K562 (cell line): ENCODE measurements around the gene MTA2. TPM values are rescaled to one million over a fixed set of nuclear protein-coding genes. Genes with fewer than 3 reads are reported as not detected.

Experiments
- BRD9 ChIP-seq: fragments of 450-650 bp; IDR thresholded peaks from 2 replicates; pipeline ENCODE4 v1.6.1; 2018; ENCODE audit warnings: low read depth; ENCODE audit not compliant: partially characterized antibody
- E2F3 ChIP-seq: fragments of 250-450 bp; sonication (Bioruptor Pico); IDR thresholded peaks from 2 replicates; pipeline ENCODE4 v1.4.0; 2020; ENCODE audit warnings: mild to moderate bottlenecking
- ESRRA ChIP-seq: fragments of 450-650 bp; IDR thresholded peaks from 2 replicates; pipeline ENCODE4 v1.6.1; 2014; ENCODE audit warnings: low read depth, mild to moderate bottlenecking, moderate library complexity, borderline replicate concordance
- EWSR1 ChIP-seq: fragments of 450-650 bp; IDR thresholded peaks from 2 replicates; pipeline ENCODE4 v1.6.1; 2018; ENCODE audit warnings: borderline replicate concordance, mild to moderate bottlenecking, low read depth, moderate library complexity; ENCODE audit not compliant: partially characterized antibody
- FOS ChIP-seq: IDR thresholded peaks from 3 replicates; pipeline ENCODE4 v1.6.1; 2011; ENCODE audit not compliant: insufficient read length; ENCODE audit errors: extremely low read depth
- GABPB1 ChIP-seq: sonication (generic); formaldehyde crosslinking; IDR thresholded peaks from 2 replicates; pipeline ENCODE4 v1.8.0; 2022; ENCODE audit warnings: mild to moderate bottlenecking, missing genetic modification reagents
- HNRNPH1 ChIP-seq: fragments of 200-400 bp; formaldehyde crosslinking; optimal IDR thresholded peaks from 2 replicates; pipeline ENCODE3; 2017; ENCODE audit warnings: low read depth, mild to moderate bottlenecking, low read length, moderate library complexity
- HNRNPLL ChIP-seq: fragments of 200-400 bp; formaldehyde crosslinking; IDR thresholded peaks from 2 replicates; pipeline ENCODE4 v1.6.1; 2017; ENCODE audit warnings: low read length, low read depth, mild to moderate bottlenecking; ENCODE audit not compliant: poor library complexity, severe bottlenecking
- KLF1 ChIP-seq: fragments of 450-650 bp; IDR thresholded peaks from 2 replicates; pipeline ENCODE4 v1.6.1; 2016; ENCODE audit warnings: missing genetic modification characterization, missing compliant biosample characterization
- MAFF ChIP-seq: IDR thresholded peaks from 2 replicates; pipeline ENCODE4 v1.6.1; 2012; ENCODE audit warnings: low read length, improper control_type of control experiment
- MBD2 ChIP-seq: sonication (generic); IDR thresholded peaks from 2 replicates; pipeline ENCODE4 v1.6.1; 2016; ENCODE audit warnings: low read depth, borderline replicate concordance
- NCOR1 ChIP-seq: fragments of 450-650 bp; IDR thresholded peaks from 2 replicates; pipeline ENCODE4 v1.6.1; 2016; ENCODE audit warnings: mild to moderate bottlenecking, moderate library complexity
- NFYB ChIP-seq: IDR thresholded peaks from 2 replicates; pipeline ENCODE4 v1.6.1; 2011; ENCODE audit warnings: mild to moderate bottlenecking, moderate library complexity; ENCODE audit not compliant: insufficient read length; ENCODE audit errors: extremely low read depth
- NR2C2 ChIP-seq, 2 experiments: fragments of 200-800 bp in 1 of 2; sonication (Bioruptor generic) in 1 of 2; sonication (generic) in 1 of 2; formaldehyde crosslinking in 1 of 2; IDR thresholded peaks; 2 replicates each; pipeline versions ENCODE4 v1.6.1 to v1.8.0; 2016 to 2022; ENCODE audit warnings: mild to moderate bottlenecking in 1 of 2, missing compliant biosample characterization in 1 of 2, missing genetic modification characterization in 1 of 2, missing genetic modification reagents in 1 of 2
- RB1 ChIP-seq: fragments of 450-650 bp; IDR thresholded peaks from 2 replicates; pipeline ENCODE4 v1.6.1; 2017; ENCODE audit warnings: low read depth, mild to moderate bottlenecking
- U2AF1 ChIP-seq: fragments of 200-400 bp; formaldehyde crosslinking; optimal IDR thresholded peaks from 2 replicates; pipeline ENCODE3; 2017; ENCODE audit warnings: mild to moderate bottlenecking, low read depth, low read length, moderate library complexity
- YY1 ChIP-seq, 3 experiments: IDR thresholded peaks; 2 replicates each; pipeline ENCODE4 v1.6.1; 2011; ENCODE audit warnings: low read length in 2 of 3, mild to moderate bottlenecking in 2 of 3, moderate library complexity in 2 of 3, borderline replicate concordance in 1 of 3, control low read depth in 1 of 3, low read depth in 1 of 3; ENCODE audit not compliant: insufficient read depth in 3 of 3, insufficient replicate concordance in 2 of 3, control insufficient read depth in 1 of 3, insufficient read length in 1 of 3; ENCODE audit errors: extremely low read depth in 1 of 3
- ZBTB7A ChIP-seq: IDR thresholded peaks from 2 replicates; pipeline ENCODE4 v1.6.1; 2011; ENCODE audit warnings: low read depth, mild to moderate bottlenecking, low read length, moderate library complexity, borderline replicate concordance; ENCODE audit not compliant: control insufficient read depth
- ZEB2 ChIP-seq: fragments of 450-650 bp; IDR thresholded peaks from 2 replicates; pipeline ENCODE4 v1.6.1; 2016
- ZNF124 ChIP-seq: sonication (generic); formaldehyde crosslinking; IDR thresholded peaks from 2 replicates; pipeline ENCODE4 v1.8.1; 2022; ENCODE audit warnings: missing genetic modification reagents
- ZNF175 ChIP-seq: fragments of 200-800 bp; sonication (Bioruptor generic); IDR thresholded peaks from 2 replicates; pipeline ENCODE4 v1.6.1; 2016; ENCODE audit warnings: low read depth, mild to moderate bottlenecking, missing genetic modification characterization, missing compliant biosample characterization
- ZNF217 ChIP-seq: sonication (generic); formaldehyde crosslinking; IDR thresholded peaks from 2 replicates; pipeline ENCODE4 v1.8.0; 2022; ENCODE audit warnings: mild to moderate bottlenecking, missing genetic modification reagents
- ZNF232 ChIP-seq: sonication (generic); formaldehyde crosslinking; IDR thresholded peaks from 2 replicates; pipeline ENCODE4 v1.8.0; 2022; ENCODE audit warnings: mild to moderate bottlenecking, missing genetic modification reagents
- polyA plus RNA-seq, 8 experiments: library from polyadenylated mRNA; depleted of rRNA in 4 of 8; stranded (reverse) in 5 of 8; unstranded in 3 of 8; fragments of >200 nt; fragmentation: Nextera tagmentation in 2 of 8; fragmentation: Illumina TruSeq in 1 of 8; extraction: Ambion mirVana in 2 of 8; extraction: Trizol in 1 of 8; gene quantifications; 2 replicates each; pipeline versions ENCODE4 v1.2.1 to v1.2.3, GENCODE V29; 2011 to 2014; ENCODE audit warnings: inconsistent platforms in 1 of 8, missing spikeins in 1 of 8
- total RNA-seq, 7 experiments: library from RNA; depleted of rRNA in 6 of 7; stranded (reverse); fragments of >200 nt in 6 of 7; fragmentation: Illumina TruSeq in 2 of 7; extraction: Trizol in 2 of 7; gene quantifications; 2 replicates each; pipeline versions ENCODE4 v1.2.1 to v1.2.3, GENCODE V29; 2011 to 2021; ENCODE audit warnings: low replicate concordance in 1 of 7
- TF ChIP-seq, protein P1 (sequence below): fragments of 250-450 bp; sonication (Bioruptor Pico); IDR thresholded peaks from 2 replicates; pipeline ENCODE4 v1.9.0; 2021; ENCODE audit warnings: mild to moderate bottlenecking, inconsistent platforms
- TF ChIP-seq, protein P2 (sequence below): IDR thresholded peaks from 2 replicates; pipeline ENCODE4 v1.6.1; 2014; ENCODE audit warnings: antibody characterized with exemption

The MTA2 gene
- total and polyA plus RNA-seq, 9 of the 15 experiments (the other 6 are each of a cell fraction or from before 2014, with no cell fraction given): 6.2 to 220 (median 172) TPM

DNA sequence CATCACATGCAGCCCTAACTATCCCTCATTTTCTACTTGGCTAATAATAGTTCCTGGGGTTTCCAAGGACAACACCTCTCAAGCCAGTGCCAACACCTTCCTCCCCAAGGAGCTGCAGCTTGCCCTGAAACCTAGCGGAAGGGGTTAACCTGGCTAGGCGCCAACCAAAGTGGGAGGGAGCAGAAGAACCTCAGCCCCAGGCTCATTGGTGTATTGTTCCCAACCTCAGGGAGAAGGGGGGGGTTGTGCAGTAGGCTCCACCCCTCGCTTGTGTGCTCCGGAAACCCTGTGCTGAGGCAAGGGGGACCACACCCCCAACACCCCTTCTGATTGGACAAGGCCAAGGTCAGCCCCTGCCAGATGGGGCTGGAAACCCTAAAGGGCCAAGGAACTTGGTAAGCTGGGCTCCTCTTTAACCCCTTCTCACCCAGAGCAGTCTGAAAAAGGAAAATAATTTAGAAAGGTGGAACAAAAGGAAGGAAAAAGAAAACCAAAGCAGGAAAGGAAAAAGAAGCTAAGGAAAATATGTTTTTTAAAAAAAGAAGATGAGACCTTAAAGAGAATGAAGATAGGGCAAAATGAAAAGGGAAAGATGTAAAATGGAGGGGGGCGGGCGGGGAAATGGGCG is 2.5 kb downstream of the MTA2 start (continued):
- TF ChIP-seq RB1: no peak
- peak; percentile 17; the same call in 1 of the 2 replicates for TF ChIP-seq ZEB2
- TF ChIP-seq NFYB: peak; percentile 59
- peak; percentile 99 for TF ChIP-seq KLF1
- 0 out of 2 replicates have a peak, but pooled peaks have one; percentile 37 for TF ChIP-seq GABPB1 (CRISPR knock-in tag)
- no peak for TF ChIP-seq EWSR1
- no peak for TF ChIP-seq ZNF124 (CRISPR knock-in tag)
- 0 out of 2 replicates have a peak, but pooled peaks have one; percentile 22 for TF ChIP-seq ZNF175 (CRISPR knock-in tag)
- TF ChIP-seq HNRNPH1: no peak
- peak; percentile 61 for TF ChIP-seq BRD9
- no peak for TF ChIP-seq E2F3 (CRISPR knock-in tag)
- no peak for TF ChIP-seq NR2C2 (CRISPR knock-in tag; IDR thresholded peaks at IDR 0.05)
- TF ChIP-seq NR2C2 (tag; IDR thresholded peaks at IDR 0.05): peak; percentile 93
- peak; percentile 65 for TF ChIP-seq FOS
- TF ChIP-seq U2AF1: no peak
- peak; percentile 36; the same call in 1 of the 2 replicates for TF ChIP-seq NCOR1
- no peak for TF ChIP-seq ZNF232 (CRISPR knock-in tag)
- TF ChIP-seq MBD2: peak; percentile 61; the same call in 1 of the 2 replicates
- TF ChIP-seq MAFF: no peak
- TF ChIP-seq ZNF217 (CRISPR knock-in tag): no peak
- TF ChIP-seq YY1 (IDR thresholded peaks at IDR 0.05; ENCODE audit: borderline replicate concordance in 1 of 3, control insufficient read depth in 1 of 3, extremely low read depth in 1 of 3, insufficient read depth in 3 of 3, insufficient read length in 1 of 3, insufficient replicate concordance in 2 of 3, low read depth in 1 of 3, low read length in 2 of 3): peak in 2 of 3 experiments; percentile 32 to 36
- TF ChIP-seq, protein P1, sequence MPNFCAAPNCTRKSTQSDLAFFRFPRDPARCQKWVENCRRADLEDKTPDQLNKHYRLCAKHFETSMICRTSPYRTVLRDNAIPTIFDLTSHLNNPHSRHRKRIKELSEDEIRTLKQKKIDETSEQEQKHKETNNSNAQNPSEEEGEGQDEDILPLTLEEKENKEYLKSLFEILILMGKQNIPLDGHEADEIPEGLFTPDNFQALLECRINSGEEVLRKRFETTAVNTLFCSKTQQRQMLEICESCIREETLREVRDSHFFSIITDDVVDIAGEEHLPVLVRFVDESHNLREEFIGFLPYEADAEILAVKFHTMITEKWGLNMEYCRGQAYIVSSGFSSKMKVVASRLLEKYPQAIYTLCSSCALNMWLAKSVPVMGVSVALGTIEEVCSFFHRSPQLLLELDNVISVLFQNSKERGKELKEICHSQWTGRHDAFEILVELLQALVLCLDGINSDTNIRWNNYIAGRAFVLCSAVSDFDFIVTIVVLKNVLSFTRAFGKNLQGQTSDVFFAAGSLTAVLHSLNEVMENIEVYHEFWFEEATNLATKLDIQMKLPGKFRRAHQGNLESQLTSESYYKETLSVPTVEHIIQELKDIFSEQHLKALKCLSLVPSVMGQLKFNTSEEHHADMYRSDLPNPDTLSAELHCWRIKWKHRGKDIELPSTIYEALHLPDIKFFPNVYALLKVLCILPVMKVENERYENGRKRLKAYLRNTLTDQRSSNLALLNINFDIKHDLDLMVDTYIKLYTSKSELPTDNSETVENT: no peak
- peak; percentile 47; the same call in 1 of the 2 replicates for TF ChIP-seq ZBTB7A
- TF ChIP-seq, protein P2, sequence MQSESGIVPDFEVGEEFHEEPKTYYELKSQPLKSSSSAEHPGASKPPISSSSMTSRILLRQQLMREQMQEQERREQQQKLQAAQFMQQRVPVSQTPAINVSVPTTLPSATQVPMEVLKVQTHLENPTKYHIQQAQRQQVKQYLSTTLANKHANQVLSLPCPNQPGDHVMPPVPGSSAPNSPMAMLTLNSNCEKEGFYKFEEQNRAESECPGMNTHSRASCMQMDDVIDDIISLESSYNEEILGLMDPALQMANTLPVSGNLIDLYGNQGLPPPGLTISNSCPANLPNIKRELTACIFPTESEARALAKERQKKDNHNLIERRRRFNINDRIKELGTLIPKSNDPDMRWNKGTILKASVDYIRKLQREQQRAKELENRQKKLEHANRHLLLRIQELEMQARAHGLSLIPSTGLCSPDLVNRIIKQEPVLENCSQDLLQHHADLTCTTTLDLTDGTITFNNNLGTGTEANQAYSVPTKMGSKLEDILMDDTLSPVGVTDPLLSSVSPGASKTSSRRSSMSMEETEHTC: no peak
- peak; percentile 64; the same call in 1 of the 2 replicates for TF ChIP-seq ESRRA
- TF ChIP-seq HNRNPLL: peak; percentile 29
